Adipose tissue (tissue), 3 donors: ENCODE results near the gene TRIM7. TPM values are rescaled to one million over a fixed set of nuclear protein-coding genes. Genes with fewer than 3 reads are reported as not detected.

Experiments used
- H3K27ac ChIP-seq: one replicate; pipeline ENCODE4 v1.5.1; 2013; ENCODE audit warnings: low read depth, low read length
- WGBS, 3 donors: extraction: QIAGEN DNeasy Blood & Tissue Kit; methylation state at CpG; one replicate each; pipeline ENCODE4 v1.1.7; 2013; 5-methylcytosine and 5-hydroxymethylcytosine counted together
- polyA plus RNA-seq, 3 donors: library from polyadenylated mRNA; stranded (reverse); fragments of 200-250 nt; gene quantifications; one replicate each; pipeline ENCODE4 v1.2.3, GENCODE V29; 2013
- donor health status: healthy with polysubstance abuse.
- donor health status: Bipolar disorder and iron deficiency.
- donor health status: healthy.

TRIM7 gene
- polyA plus RNA-seq, 3 donors = 1.1 to 8.9 (median 3.3) TPM

DNA sequence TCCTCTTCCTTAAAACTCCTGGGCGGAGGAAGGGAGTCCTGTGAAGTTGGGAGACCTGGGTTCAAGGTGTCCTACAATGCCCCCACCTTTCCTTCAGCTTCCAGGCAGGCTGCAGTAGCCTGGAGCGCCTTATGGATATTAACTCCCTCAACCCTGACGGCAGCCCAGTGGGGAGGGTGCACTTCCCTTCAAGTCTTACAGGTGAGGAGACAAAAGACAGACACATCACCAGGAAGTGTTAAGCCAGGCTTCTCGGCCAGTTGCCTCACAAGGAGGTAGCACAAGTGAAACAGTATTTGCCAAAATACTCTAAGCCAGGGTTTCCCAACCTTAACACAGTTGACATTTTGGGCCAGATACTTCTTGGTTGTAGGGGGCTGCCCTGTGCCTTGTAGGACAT lies 4.2 kb downstream of the TRIM7 start:
- H3K27ac ChIP-seq = no peak overlapping the region
- 74 to 86% (median 76%) methylated on average over 4 of the region's 4 CpGs for WGBS, 3 donors

- no peak overlapping the region for H3K27ac ChIP-seq
- 64 to 74% (median 70%) methylated on average over 12 of the region's 12 CpGs for WGBS, 3 donors
Observed at GRCh38 chr5:181199881-181200638, 4.9 kb downstream of the TRIM7 start.

- WGBS, 3 donors = 55 to 72% (median 64%) methylated on average over 9 of the region's 9 CpGs
- no peak overlapping the region for H3K27ac ChIP-seq
Observed at GRCh38 chr5:181198905-181199519, 6.0 kb downstream of the TRIM7 start.

- H3K27ac ChIP-seq = no peak overlapping the region
- WGBS, 3 donors = 81 to 84% (median 84%) methylated on average over 12 of the region's 12 CpGs
Observed at GRCh38 chr5:181198106-181198685, 6.8 kb downstream of the TRIM7 start.

- H3K27ac ChIP-seq = no peak overlapping the region
- 68 to 79% (median 71%) methylated on average over 8 of the region's 8 CpGs for WGBS, 3 donors
Observed at GRCh38 chr5:181197326-181197951, 7.6 kb downstream of the TRIM7 start.

GRCh38 chr5:181195249-181195761 lies 9.7 kb downstream of the TRIM7 start:
- 74 to 84% (median 82%) methylated on average over 44 to 45 of the region's 45 CpGs for WGBS, 3 donors
- H3K27ac ChIP-seq = no peak overlapping the region

GRCh38 chr5:181194489-181195248 lies 10.3 kb downstream of the TRIM7 start:
- no peak overlapping the region for H3K27ac ChIP-seq
- WGBS, 3 donors = 68 to 79% (median 74%) methylated on average over 21 of the region's 21 CpGs

- no peak overlapping the region for H3K27ac ChIP-seq
- 49 to 93% (median 84%) methylated on average over 2 of the region's 2 CpGs for WGBS, 3 donors
Observed at GRCh38 chr5:181193656-181194055, 11.3 kb downstream of the TRIM7 start.

GRCh38 chr5:181192337-181193046 lies 12.5 kb downstream of the TRIM7 start:
- 51 to 55% (median 52%) methylated on average over 12 of the region's 12 CpGs for WGBS, 3 donors
- no peak overlapping the region for H3K27ac ChIP-seq

GRCh38 chr5:181191526-181192336 lies 13.3 kb downstream of the TRIM7 start:
- no peak overlapping the region for H3K27ac ChIP-seq
- WGBS, 3 donors = 0 to 1% (median 1%) methylated on average over 61 to 64 of the region's 64 CpGs

- WGBS, 3 donors = 0% methylated on average over 66 of the region's 66 CpGs
- no peak overlapping the region for H3K27ac ChIP-seq
Observed at GRCh38 chr5:181190711-181191525, 14.1 kb downstream of the TRIM7 start.

- H3K27ac ChIP-seq = no peak overlapping the region
- 0% methylated on average over 46 to 52 of the region's 52 CpGs for WGBS, 3 donors
Observed at GRCh38 chr5:181189962-181190710, 14.9 kb downstream of the TRIM7 start.

- WGBS, 3 donors = 0% methylated on average over 41 of the region's 41 CpGs
- no peak overlapping the region for H3K27ac ChIP-seq
Observed at GRCh38 chr5:181189363-181189961, 15.5 kb downstream of the TRIM7 start.

- 0 to 1% (median 0%) methylated on average over 35 of the region's 35 CpGs for WGBS, 3 donors
- H3K27ac ChIP-seq = no peak overlapping the region
Observed at GRCh38 chr5:181188700-181189362, 16.2 kb downstream of the TRIM7 start.
